ENCODE data around the gene EYA2. TPM values are rescaled to one million over a fixed set of nuclear protein-coding genes. Genes with fewer than 3 reads are reported as not detected.

The EYA2 gene
- total and polyA plus RNA-seq, 2 donors (not counting 3 experiments of a cell fraction or from before 2014, with no cell fraction given), result not detected

DNA sequence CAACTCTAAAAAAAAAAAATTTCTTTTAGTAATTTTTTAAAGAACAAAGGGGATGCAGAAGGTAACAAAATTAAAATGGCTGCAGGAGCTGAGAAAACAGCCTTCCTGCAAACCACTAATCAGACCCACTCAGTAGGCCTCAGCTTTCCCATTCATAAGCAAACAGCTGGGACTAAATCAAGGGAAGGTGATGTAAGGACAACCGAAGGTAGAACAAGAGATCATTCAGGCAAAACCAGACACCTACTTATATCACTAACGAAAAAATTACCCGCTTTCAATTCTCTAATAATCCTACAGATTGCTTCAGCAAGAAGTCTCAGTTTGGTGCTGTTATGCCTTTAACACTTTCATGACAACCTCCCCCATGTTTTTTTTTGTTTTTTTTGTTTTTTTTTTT is 337.9 kb downstream of the EYA2 start:
- H4K20me1 ChIP-seq (replicated peaks; ENCODE audit: control insufficient read depth, extremely low read depth, insufficient read depth, low read length), result no peaks in the 10 kb centered on the region
- H3K4me3 ChIP-seq (replicated peaks in 1 of 3; ENCODE audit: insufficient read depth in 1 of 3, low read depth in 1 of 3, low read length in 3 of 3), result no peak overlapping the region
- DNase-seq (ENCODE audit: low read depth, low spot score), result no peak
- peaks cover 24 to 34% of the 10 kb centered on the region in 2 experiments for H3K36me3 ChIP-seq (ENCODE audit: control insufficient read depth in 2 of 2, extremely low read depth in 1 of 2, insufficient read depth in 2 of 2, low read length in 2 of 2)
- CTCF ChIA-PET, result interaction anchor here (0.7 to 2.8 kb wide), 6 partner anchors 11 to 388 kb away, joined by 3 to 15 read pairs (median 4); no protein-coding TSS in a partner anchor
- no peak overlapping the region for H3K27ac ChIP-seq (ENCODE audit: insufficient read depth, low read depth, low read length)
- H3K27me3 ChIP-seq (ENCODE audit: control insufficient read depth in 2 of 2, insufficient read depth in 2 of 2, low read length in 2 of 2), result no peaks in the 10 kb centered on the region
- POLR2A ChIA-PET, result no interaction called here
- no peaks in the 10 kb centered on the region for H3K9me3 ChIP-seq (replicated peaks; ENCODE audit: control insufficient read depth, insufficient read depth, low read length)
- no peak overlapping the region for H3K4me2 ChIP-seq (ENCODE audit: insufficient read depth, low read length)
- dilution Hi-C loops (cut with MboI; ENCODE audit: extremely low pct_ligation_motif_present, low sequenced_read_pairs), result no loop called here
- no peak for FAIRE-seq
- BruUV-seq (replicated peaks), result no TSS peak
- TF ChIP-seq JUN (IDR thresholded peaks at IDR 0.05; ENCODE audit: borderline replicate concordance, insufficient read depth, insufficient read length, low read depth) (no peak), POLR2A (IDR thresholded peaks at IDR 0.05; ENCODE audit: low read depth, low read length) (no peak)
- H3K79me2 ChIP-seq (ENCODE audit: control insufficient read depth, insufficient read depth, low read length), result peaks cover 3% of the 10 kb centered on the region
- no peaks in the 10 kb centered on the region for H3K4me1 ChIP-seq (ENCODE audit: control insufficient read depth, extremely low read depth, insufficient read depth, low read length)
- intact Hi-C loops (cut with micrococcal nuclease), result no loop called here
- H3K9me1 ChIP-seq (replicated peaks; ENCODE audit: control insufficient read depth, extremely low read depth, insufficient read depth, low read length), result no peaks in the 10 kb centered on the region
- H2AFZ ChIP-seq (ENCODE audit: low read depth, low read length), result no peak overlapping the region
- no peak overlapping the region for H3K9ac ChIP-seq (replicated peaks; ENCODE audit: extremely low read depth, insufficient read depth, low read length)

DNA sequence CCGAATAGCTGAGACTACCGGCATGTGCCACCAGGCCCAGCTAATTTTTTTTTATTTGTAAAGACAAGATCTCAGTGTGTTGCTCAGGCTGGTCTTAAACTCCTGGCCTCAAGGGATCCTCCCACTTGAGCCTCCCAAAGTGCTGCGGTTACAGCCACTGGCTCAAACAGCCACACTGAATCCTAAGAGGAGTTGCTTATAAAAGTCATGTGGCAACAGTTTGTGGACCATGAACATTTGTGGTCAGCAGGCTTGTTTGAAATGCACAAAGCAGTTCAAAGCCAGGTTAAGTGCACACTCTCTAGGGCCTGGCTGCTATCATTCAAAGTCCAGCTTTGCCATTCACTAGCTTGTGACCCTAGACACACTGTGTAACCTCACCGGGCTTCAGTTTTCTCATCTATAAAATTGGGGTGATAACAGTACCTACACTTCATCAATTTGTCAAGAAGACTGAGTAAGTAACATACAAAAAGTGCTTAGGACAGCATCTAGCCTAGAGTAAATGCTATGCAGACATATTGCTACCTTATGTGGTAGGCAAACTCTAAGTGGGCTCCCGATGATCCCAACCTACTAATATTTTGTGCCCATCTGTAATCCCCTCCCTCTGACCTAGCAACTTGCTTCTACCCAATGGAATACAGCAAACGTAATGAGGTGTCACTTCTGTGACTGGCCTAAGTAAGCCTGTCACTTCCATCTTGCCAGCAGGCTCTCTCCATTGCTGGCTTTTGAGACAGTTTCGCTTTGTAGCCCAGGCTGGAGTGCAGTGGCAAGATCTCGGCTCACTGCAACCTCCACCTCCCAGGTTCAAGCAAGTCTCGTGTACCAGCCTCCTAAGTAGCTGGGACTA is 338.9 kb downstream of the EYA2 start:
- H3K4me2 ChIP-seq (ENCODE audit: insufficient read depth, low read length), result no peak overlapping the region
- TF ChIP-seq MYC (IDR thresholded peaks at IDR 0.05; ENCODE audit: low read depth, low read length) (no peak), EZH2 (IDR thresholded peaks at IDR 0.05; ENCODE audit: borderline replicate concordance, low read depth, low read length, severe bottlenecking) (no peak), FOS (IDR thresholded peaks at IDR 0.05; ENCODE audit: borderline replicate concordance, insufficient read depth, low read length) (no peak), POLR2A (IDR thresholded peaks at IDR 0.05; ENCODE audit: low read depth, low read length) (no peak), GATA2 (IDR thresholded peaks at IDR 0.05; ENCODE audit: insufficient read depth, insufficient read length, low read depth, low read length) (no peak), POLR2AphosphoS5 (IDR thresholded peaks at IDR 0.05; ENCODE audit: insufficient read depth, low read depth, low read length) (no peak), JUN (IDR thresholded peaks at IDR 0.05; ENCODE audit: borderline replicate concordance, insufficient read depth, insufficient read length, low read depth) (no peak)
- TF ChIP-seq, protein P1, sequence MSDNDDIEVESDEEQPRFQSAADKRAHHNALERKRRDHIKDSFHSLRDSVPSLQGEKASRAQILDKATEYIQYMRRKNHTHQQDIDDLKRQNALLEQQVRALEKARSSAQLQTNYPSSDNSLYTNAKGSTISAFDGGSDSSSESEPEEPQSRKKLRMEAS (IDR thresholded peaks at IDR 0.05; ENCODE audit: insufficient read depth, insufficient read length), result no peak
- TF ChIP-seq, protein P2, sequence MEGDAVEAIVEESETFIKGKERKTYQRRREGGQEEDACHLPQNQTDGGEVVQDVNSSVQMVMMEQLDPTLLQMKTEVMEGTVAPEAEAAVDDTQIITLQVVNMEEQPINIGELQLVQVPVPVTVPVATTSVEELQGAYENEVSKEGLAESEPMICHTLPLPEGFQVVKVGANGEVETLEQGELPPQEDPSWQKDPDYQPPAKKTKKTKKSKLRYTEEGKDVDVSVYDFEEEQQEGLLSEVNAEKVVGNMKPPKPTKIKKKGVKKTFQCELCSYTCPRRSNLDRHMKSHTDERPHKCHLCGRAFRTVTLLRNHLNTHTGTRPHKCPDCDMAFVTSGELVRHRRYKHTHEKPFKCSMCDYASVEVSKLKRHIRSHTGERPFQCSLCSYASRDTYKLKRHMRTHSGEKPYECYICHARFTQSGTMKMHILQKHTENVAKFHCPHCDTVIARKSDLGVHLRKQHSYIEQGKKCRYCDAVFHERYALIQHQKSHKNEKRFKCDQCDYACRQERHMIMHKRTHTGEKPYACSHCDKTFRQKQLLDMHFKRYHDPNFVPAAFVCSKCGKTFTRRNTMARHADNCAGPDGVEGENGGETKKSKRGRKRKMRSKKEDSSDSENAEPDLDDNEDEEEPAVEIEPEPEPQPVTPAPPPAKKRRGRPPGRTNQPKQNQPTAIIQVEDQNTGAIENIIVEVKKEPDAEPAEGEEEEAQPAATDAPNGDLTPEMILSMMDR (IDR thresholded peaks at IDR 0.05; ENCODE audit: extremely low read depth in 1 of 2, insufficient read depth in 1 of 2, low read depth in 1 of 2, low read length in 2 of 2), result no peak
- dilution Hi-C loops (cut with MboI; ENCODE audit: extremely low pct_ligation_motif_present, low sequenced_read_pairs), result no loop called here
- CTCF ChIA-PET, result interaction anchor here (1.2 to 2.8 kb wide), 3 partner anchors 150 to 387 kb away, joined by 3 to 15 read pairs (median 9); no protein-coding TSS in a partner anchor
- H4K20me1 ChIP-seq (replicated peaks; ENCODE audit: control insufficient read depth, extremely low read depth, insufficient read depth, low read length), result no peaks in the 10 kb centered on the region
- no peaks in the 10 kb centered on the region for H3K27me3 ChIP-seq (ENCODE audit: control insufficient read depth in 2 of 2, insufficient read depth in 2 of 2, low read length in 2 of 2)
- no peaks in the 10 kb centered on the region for H3K9me3 ChIP-seq (replicated peaks; ENCODE audit: control insufficient read depth, insufficient read depth, low read length)
- peaks cover 5% of the 10 kb centered on the region for H3K79me2 ChIP-seq (ENCODE audit: control insufficient read depth, insufficient read depth, low read length)
- no peak overlapping the region for H3K27ac ChIP-seq (ENCODE audit: insufficient read depth, low read depth, low read length)
- H3K9ac ChIP-seq (replicated peaks; ENCODE audit: extremely low read depth, insufficient read depth, low read length), result no peak overlapping the region
- POLR2A ChIA-PET, result no interaction called here
- peaks cover 26 to 39% of the 10 kb centered on the region in 2 experiments for H3K36me3 ChIP-seq (ENCODE audit: control insufficient read depth in 2 of 2, extremely low read depth in 1 of 2, insufficient read depth in 2 of 2, low read length in 2 of 2)
- DNase-seq (ENCODE audit: low read depth, low spot score), result no peak
- BruUV-seq (replicated peaks), result no TSS peak
- H3K4me3 ChIP-seq (replicated peaks in 1 of 3; ENCODE audit: insufficient read depth in 1 of 3, low read depth in 1 of 3, low read length in 3 of 3), result no peak overlapping the region
- no peak for FAIRE-seq
- intact Hi-C loops (cut with micrococcal nuclease), result no loop called here
- no peaks in the 10 kb centered on the region for H3K9me1 ChIP-seq (replicated peaks; ENCODE audit: control insufficient read depth, extremely low read depth, insufficient read depth, low read length)
- H2AFZ ChIP-seq (ENCODE audit: low read depth, low read length), result no peak overlapping the region
- no peaks in the 10 kb centered on the region for H3K4me1 ChIP-seq (ENCODE audit: control insufficient read depth, extremely low read depth, insufficient read depth, low read length)

Data from endothelial cell of umbilical vein (primary cell).